Amniotic stem cell (primary cell): ENCODE results near the gene PNRC1.
A peak's percentile ranks its signal among the peaks of the same experiment; 100 is the strongest.
"Not testable (repeated sequence)": the region's sequence is repeated elsewhere in the genome, so short reads cannot be mapped to it uniquely, and the experiment has no call there.

Experiments used
- DNase-seq: peaks from one replicate; lab custom pipeline; 2025; lab: John Stamatoyannopoulos, UW

Gene PNRC1

DNA sequence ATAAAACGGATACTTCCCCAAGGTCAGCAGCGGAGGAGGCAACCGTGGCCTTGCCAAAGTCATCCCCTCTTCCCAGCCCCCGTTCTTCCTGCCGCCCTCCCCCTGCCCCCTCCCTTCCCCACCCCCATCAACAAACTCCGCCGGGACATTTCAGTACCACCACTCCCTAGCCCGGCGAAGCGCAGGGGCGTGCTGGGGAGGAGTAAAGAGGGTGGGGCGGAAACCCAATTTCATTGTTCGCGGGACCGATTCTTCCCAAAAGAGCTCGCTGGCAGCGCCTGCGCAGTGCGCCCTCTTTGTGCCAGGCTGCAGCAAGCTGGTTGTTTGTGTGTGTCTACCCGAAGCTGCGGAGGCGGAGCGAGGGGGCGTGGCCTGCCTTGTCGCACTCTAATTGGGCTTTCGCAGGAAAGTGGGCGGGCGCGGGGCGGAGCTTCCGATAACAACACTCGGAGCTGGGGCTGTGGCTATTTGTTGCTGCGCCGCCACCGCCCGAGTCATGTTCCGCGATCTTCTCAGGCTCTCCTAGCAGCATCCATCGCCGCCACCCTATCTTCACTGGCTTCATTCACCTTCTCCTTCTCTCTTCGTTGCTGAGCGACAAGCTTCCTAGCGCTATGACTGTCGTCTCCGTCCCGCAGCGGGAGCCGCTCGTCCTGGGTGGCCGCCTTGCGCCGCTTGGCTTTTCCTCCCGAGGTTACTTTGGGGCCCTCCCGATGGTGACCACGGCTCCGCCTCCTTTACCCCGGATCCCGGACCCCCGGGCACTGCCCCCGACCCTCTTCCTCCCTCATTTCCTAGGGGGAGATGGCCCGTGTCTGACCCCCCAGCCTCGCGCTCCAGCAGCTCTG is at the start of gene PNRC1:
Gene PNRC1 (plus strand): TSS at position 471 of the 848 bp plus-strand sequence. CDS start 144 bp downstream, at position 615.
- DNase-seq: peak; percentile 97

DNA sequence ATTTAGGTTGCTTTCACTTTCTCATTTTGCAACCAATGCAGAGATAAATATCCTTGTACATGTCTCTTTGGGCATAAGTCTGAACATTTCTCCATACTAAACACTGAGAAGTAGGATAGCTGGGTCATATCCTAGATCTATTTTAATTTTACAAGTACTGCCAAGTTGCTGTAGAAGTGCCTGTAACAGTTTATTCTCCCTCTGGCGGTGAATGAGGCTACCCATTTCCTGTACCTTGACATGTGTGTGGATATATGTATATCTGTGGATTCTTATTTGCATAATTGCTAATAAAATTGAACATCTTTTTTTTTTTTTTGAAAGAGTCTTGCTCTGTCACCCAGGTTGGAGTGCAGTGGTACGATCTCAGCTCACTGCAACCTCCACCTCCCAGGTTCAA is 48.0 kb upstream of the PNRC1 start:
- DNase-seq: no peak

DNA sequence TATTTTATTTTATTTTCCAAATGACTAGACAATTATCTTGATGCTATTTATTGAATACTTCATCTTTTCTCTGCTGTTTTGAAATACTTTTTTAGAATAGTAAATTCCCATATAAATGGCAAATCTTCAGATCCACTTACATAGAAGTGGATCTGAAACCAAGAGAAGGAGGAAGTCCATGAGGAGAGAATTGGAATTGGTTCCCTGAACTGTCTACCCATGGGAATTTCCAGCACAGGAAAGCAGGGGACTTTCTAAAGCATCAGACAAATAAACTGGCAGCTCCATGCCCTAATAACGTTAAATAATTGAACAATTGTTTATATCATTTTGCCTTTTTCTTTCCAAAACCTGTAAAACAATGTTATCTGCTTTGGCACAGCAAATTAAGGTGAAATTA is 47.1 kb upstream of the PNRC1 start:
- DNase-seq: no peak

DNA sequence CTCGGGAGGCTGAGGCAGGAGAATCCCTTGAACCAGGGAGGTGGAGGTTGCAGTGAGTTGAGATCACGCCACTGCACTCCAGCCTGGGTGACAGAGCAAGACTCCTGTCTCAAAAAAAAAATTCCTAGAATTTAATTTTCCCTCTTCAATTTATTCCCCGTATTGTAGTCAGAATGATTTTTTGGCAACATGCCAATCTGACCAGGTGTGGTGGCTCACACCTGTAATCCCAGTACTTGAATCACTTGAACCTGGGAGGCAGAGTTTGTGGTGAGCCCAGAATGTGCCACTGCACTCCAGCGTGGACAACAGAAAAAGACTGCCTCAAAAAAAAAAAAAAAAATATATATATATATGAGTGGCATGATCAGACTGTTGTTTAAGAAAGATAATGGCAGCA is 46.4 kb upstream of the PNRC1 start:
- DNase-seq: not testable (repeated sequence)

DNA sequence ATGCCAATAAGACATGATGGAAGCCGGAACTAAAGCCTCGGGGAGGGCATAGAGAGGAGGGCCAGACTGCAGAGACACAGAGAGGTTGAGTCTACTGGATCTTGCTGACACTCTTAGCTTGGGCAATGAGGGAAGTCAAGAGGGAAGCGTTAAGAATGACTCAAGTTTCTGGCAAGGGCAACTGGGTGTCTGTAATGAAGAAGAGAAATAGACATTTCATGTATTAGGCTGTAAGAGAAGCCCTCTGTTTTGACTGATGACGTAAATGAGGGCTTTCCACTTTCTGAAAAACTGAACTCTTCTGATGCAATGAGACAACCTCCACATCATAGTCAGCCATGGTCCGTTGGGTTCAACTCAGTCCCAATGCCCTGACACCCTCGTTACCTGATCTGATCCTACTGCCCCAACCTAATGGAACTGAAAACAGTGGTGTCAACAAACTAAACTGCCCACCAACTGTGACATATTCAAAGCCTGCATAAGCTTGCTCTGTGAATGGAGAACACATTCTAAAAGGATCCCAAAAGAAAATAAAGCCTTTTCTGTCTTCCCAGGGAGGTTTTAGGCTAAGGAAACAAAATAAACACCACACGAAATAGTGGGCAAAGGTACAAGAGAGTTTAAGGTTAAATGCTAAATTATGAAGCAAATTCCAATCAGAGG is 45.8 kb upstream of the PNRC1 start:
- no peak for DNase-seq

DNA sequence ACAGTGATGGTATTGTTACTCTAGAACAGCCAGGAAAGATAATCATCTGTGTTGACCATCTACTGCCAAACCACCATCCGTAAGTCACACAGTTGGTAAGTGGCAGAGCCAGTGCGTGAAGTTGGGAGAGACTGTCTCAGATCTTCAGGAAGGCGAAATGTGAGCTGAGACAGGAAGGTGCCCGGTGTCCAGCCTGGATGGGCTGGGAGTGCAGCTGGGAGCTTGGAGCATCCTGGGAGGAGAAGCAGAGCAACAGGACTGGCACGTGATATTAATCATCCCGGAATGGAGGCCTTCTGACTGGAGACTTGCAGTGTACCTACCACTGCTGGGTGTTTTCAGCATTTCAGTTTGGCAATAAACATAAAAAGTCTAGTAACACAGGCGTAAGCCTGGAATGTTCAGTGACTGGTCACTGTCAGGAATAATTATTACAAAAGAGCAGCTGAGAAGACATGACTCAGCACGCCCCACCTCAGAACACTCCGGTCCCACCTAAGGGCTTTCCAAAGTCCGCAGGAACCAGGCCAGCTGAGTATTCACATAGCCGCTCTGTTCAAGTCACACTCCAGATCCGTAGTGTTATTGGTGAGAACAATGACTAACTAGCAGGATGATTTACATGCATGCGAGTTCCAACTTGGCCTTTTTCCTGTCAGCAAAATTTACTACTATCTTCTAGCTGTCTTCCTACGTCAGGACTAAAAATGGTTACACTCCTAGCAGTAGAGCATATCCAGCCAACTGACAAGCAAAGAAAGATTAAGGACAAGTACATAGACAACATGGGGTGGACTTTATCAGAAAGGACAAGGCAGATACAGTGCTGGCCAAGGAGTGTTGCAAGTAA is 45.1 kb upstream of the PNRC1 start:
- DNase-seq: peak; percentile 93

DNA sequence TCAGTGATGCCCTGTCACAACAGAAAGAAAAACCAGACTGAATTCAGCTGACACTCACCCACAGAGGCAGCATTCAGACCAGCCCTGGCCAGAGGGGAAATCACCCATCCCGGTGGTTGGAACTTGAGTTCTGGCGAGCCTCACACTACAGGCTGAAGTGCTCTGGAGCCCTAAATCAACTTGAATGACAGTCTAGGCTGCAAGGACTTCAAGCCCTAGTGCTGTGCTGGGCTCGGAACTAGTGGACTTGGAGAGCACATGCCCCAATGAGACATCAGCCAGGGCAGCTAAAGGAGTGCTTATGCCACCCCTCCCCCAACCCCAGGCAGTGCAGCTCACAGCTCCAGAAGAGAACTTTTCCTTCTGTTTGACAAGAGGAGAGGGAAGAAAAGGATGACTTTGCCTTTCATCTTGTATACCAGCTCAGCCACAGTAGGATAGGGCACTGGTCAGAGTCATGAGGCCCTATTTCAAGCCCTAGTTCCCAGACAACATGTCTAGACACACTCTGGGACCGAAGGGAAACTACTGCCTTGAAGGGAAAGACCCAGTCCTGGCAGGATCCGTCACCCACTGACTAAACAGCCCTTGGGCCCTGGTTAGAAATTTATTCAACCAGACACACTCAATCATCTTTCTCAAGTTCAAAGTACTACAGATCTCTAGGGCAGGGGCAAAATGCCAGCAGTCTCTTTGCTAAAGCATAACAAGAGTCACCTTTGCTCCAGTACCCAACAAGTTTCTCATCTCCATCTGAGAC is 43.2 kb upstream of the PNRC1 start:
- DNase-seq: no peak

DNA sequence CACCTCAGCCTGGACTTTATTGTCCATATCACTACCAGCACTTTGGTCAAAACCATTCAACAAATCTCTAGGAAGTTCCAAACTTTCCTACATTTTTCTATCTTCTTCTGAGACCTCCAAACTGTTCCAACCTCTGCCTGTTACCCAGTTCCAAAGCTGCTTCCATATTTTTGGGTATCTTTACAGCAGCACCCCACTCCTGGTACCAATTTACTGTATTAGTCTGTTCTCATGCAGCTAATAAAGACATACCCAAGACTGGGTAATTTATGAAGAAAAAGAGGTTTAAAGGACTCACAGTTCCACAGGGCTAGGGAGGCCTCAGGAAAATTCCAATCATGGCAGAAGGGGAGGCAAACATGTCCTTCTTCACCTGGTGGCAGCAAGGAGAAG is 42.7 kb upstream of the PNRC1 start:
- DNase-seq: not testable (repeated sequence)

DNA sequence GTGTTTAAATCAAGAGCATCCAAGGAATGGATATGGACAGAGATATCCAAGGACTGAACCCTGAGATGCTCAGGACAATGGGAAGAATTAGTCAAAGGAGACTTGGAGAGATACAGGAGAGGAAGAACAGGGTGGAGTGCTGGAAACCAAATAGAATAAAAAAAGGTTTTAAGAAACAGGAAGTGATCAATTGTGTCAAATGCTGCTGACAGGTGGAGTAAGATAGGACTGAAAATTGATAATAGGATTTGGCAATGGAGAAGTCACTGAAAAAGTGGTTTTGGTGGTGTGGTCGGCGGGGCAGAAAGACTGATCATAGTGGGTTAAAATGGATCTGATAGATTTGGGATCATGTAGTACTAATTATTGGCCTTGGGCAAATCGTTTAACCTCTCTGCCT is 37.9 kb upstream of the PNRC1 start:
- no peak for DNase-seq

DNA sequence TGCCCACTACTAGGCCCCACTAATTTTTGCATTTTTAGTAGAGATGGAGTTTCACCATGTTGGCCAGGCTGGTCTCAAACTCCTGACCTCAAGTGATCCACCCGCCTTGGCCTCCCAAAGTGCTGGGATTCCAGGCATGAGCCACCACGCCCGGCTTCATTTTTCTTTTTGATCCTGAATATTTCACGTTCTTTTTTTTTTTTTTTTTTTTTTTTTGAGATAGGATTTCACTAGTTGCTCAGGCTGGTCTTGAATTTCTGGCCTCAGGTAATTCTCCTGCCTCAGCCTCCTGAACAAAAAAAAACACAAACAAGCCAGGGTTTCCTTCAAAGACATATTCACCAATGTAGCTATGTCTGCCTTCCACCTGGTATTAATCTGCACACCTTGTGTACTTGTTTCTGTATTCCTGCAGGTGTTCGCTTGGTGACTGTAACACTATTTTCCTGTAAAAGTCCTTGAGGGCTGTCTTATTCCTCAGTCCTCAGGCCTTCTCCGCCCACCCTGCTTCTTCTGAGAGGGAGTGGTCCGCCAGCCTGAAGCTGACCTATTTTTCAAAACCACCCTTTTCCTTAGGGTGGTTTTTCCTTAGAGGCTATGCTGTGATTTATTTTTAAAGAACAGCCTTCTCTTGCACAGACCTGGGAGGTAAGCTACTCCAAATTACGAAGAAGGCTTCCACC is 36.1 kb upstream of the PNRC1 start:
- DNase-seq: no peak

DNA sequence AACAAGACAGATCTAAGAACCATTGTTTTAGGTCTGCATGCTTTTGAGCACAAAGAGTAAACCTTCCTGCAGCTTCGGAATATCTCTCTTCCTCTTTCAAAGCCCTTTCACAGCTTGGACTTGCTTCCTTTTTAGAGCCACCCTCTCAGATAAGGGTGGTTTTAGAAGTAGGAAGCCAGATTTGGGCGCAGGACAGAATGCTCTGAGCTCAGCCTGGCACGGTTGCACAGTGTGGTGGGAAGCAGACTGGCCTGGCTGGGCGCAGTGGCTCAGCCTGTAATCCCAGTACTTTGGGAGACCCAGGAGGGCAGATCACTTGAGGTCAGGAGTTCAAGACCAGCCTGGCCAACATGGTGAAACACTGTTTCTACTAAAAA is 35.6 kb upstream of the PNRC1 start:
- no peak for DNase-seq

DNA sequence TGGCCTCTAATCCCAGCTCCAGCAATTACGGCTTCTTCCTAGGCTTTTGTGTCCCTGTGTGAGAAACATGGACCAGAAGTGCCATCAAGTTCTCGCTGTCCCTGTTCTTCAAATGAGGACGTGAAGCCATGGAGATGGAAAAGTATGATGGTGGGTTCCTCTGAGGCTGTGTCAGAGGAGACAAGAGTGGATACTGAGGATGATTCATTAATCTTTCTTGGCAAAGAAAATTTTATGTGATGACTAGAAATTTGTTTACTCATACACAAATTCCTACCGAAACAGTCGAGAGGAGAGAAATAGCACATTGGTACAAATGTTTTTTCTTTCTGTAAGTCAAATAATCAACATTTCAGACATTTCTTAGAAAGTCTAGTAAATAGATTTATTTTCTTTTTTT is 35.0 kb upstream of the PNRC1 start:
- no peak for DNase-seq

DNA sequence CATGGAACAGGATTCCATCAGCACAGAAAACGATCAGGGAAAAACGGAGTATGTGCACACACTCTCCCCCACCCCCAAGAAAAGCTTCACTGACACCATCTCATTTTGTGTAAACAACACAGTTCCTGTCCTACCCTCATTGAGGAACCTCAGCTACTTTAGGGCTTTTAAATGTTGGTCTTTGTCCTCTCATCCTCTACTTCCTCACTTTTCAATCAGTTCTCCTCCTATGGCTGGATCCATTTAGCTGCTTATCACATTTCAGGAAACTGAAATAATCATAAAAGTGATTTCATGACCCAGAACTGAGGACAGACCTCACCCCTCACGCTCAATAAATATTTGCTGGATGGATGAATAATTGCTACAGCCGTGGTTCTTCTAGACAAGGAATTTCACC is 33.1 kb upstream of the PNRC1 start:
- no peak for DNase-seq

DNA sequence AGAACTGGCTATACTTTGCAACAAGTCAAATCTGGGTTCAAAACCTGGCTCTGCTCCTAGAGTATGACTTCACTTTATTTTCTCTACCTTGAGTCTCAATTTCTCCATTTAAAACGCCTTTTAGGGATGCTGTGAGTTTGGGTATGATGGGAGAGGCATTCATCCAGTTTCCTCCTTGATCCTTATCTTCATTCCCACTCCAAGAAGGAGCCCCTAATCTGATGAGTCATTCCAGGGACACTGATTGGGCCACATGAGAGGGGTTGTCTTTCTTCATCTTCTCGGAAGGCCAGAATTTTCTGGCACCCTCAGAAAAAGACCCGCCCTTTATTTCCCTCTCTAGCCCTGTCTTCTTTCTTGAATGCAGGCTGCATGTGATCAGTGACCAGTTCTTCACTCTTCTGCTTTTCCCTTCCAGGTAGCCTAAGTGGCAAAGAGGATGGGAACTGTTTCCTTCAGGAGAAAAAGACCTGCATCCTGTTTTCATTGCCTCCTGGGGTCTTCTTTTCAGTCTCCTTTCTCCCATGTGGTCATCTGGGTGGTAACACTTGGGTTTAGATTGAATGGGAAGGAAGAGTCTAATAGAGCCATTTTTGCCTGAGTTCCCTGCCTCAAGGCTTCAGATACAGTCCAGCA is 32.1 kb upstream of the PNRC1 start:
- DNase-seq: no peak

DNA sequence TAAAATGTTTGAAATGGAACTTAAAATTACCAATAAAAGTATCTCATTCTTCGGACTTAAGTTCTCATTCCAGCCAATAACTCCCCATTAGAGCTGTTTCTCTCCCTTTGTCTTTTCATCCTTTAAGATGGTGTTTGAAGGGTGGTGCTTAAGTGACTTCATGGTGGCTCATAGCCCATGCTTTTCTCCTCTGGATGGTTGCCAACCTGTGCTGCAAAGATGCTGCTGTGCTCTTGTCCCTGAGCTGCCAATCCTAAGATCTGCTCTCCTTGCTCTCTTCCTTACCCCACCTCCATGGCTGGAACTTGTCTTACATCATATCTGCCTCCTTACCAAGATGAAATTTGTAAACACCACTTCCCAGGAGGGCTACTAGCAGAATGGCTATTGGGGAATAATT is 31.6 kb upstream of the PNRC1 start:
- no peak for DNase-seq

DNA sequence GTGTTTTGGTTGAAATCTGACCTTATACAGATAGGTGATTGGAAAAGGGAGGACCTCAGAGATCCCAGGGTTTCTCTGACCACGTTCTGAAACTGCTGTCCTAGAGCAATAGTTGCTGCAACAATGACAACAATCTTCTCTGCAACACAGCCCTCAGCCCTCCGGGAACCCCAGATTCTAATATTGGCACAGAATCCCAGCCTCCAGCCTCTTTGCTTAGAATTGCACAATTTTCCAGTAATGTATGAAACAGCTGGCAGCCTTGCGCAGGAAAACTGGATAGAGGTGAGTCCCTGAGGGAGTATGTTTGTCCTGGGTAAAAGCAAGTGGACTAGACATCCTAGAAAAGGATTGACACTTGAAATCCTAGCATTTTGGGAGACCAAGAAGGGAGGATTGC is 30.4 kb upstream of the PNRC1 start:
- DNase-seq: no peak

DNA sequence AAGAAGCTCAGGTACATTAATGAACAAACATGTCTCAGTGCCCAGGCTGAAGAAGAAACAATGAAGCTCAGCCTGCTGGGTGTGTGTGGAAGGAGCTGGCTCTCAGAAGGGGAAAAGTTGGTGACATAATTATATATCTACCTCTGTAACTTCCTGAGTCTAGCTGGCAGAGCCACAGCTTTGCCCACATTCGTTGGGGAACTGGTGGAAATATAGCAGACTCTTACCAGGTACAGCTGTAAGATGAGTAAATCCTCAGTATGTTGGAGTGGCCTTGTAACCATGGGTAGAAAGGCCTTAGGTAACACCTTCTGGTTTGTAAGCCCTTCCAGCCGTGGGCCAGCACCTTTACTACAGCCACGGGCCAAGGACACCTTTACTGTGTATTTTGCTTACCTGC is 29.9 kb upstream of the PNRC1 start:
- no peak for DNase-seq

DNA sequence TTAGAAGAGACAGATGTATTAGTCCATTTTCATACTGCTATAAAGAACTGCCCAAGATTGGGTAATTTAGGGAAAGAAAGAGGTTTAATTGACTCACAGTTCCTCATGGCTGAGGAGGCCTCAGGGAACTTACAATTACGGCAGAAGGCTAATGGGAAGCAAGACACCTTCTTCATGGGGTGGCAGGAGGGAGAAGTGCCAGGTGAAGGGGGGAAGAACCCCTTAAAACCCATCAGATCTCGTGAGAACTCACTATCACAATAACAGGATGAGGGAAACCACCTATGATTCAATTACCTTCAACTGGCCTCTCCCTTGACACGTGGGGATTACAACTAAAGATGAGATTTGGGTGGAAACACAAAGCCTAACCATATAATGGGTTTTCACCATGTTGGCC is 28.9 kb upstream of the PNRC1 start:
- DNase-seq: no peak

DNA sequence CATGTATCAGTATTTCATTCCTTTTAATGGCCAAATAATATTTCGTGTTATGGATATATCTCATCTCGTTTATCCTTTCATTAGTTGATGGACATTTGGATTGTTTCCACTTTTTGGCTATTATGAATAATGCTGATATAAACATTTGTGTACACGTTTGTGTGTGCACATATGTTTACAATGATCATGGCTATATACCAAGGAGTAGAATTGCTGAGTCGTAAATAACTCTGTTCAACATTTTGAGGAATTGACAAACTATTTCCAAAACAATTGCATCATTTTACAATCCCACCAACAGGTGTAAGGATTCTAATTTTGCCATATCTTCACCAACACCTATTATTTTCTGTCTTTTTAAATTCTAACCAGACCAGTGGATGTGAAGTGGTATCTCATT is 26.3 kb upstream of the PNRC1 start:
- no peak for DNase-seq

DNA sequence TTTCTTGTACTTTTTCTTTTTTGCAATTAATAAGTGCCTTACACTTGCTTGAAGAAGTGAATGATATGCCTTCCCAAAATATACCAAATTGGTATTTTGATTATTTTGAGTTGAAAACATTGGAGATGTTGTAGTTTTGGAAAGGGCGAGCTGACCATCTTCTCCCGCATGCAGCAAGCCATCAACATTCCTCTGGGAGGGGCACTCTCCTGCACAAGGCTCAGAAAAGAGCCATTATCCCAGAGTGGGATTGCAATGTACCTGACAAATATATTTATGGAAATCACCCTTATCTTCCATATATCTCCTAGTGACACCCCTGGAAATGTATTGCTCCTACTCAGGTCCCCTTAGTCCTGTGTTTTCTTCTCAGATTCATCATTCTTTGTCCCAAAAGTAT is 22.8 kb upstream of the PNRC1 start:
- no peak for DNase-seq

DNA sequence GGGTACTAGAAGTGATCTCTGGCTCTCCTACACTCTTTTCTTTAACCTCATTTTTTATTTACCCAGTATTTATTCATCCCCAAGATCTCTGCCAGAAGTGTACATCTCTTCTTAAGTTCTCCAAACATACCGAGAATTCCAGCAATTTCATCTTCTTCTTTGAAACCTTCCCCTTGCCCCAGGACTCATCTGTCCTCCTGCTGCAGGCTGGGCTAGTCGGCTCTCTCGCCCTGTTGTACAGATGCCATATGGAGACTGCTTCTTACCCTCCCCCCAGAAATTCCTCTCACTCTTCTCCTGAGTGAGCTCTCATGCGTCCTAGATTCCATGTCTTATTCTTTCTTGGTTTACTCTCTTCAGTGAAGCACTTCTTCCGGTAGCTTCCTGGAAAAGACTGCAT is 21.9 kb upstream of the PNRC1 start:
- DNase-seq: no peak
